HepG2 (cell line): ENCODE results near the gene CRK. TPM values are rescaled to one million over a fixed set of nuclear protein-coding genes. Genes with fewer than 3 reads are reported as not detected.

ENCODE experiments used
- CEBPG ChIP-seq: IDR thresholded peaks from 2 replicates; pipeline ENCODE4 v1.6.1; 2016
- MEIS1 ChIP-seq: sonication (generic); formaldehyde crosslinking; IDR thresholded peaks from 2 replicates; pipeline ENCODE4 v1.9.0; 2021; ENCODE audit warnings: mild to moderate bottlenecking, missing genetic modification reagents, moderate library complexity, borderline replicate concordance
- MXI1 ChIP-seq: IDR thresholded peaks from 3 replicates; pipeline ENCODE4 v1.6.1; 2012; ENCODE audit warnings: low read depth, low read length, inconsistent platforms, borderline replicate concordance
- PRMT3 ChIP-seq: sonication (generic); formaldehyde crosslinking; IDR thresholded peaks from 2 replicates; pipeline ENCODE4 v1.8.1; 2022; ENCODE audit warnings: low read depth, mild to moderate bottlenecking, moderate library complexity, missing genetic modification reagents, borderline replicate concordance
- ZNF350 ChIP-seq: sonication (generic); formaldehyde crosslinking; IDR thresholded peaks from 2 replicates; pipeline ENCODE4 v1.4.0; 2020; ENCODE audit warnings: mild to moderate bottlenecking, low read depth, missing genetic modification reagents, borderline replicate concordance
- ZNF367 ChIP-seq: sonication (generic); formaldehyde crosslinking; IDR thresholded peaks from 2 replicates; pipeline ENCODE4 v1.4.0; 2020; ENCODE audit warnings: missing genetic modification reagents, borderline replicate concordance
- ZNF530 ChIP-seq: sonication (generic); formaldehyde crosslinking; IDR thresholded peaks from 2 replicates; pipeline ENCODE4 v1.5.0; 2020; ENCODE audit warnings: low read depth, mild to moderate bottlenecking, missing genetic modification reagents
- ZNF605 ChIP-seq: sonication (generic); formaldehyde crosslinking; IDR thresholded peaks from 2 replicates; pipeline ENCODE4 v1.8.0; 2022; ENCODE audit warnings: mild to moderate bottlenecking, missing genetic modification reagents
- ZNF83 ChIP-seq: sonication (generic); formaldehyde crosslinking; IDR thresholded peaks from 2 replicates; pipeline ENCODE4 v1.4.0; 2020; ENCODE audit warnings: missing genetic modification reagents, mild to moderate bottlenecking, borderline replicate concordance
- polyA plus RNA-seq, 8 experiments: library from polyadenylated mRNA; depleted of rRNA in 3 of 8; stranded (reverse) in 7 of 8; unstranded in 1 of 8; fragments of >200 nt; fragmentation: Illumina TruSeq in 4 of 8; extraction: Trizol in 4 of 8; gene quantifications; 2 replicates each; pipeline versions ENCODE4 v1.2.1 to v1.2.3, GENCODE V29; 2011 to 2016; ENCODE audit warnings: low read depth in 4 of 8, missing spikeins in 1 of 8, mixed read lengths in 1 of 8; ENCODE audit not compliant: insufficient read depth in 1 of 8
- total RNA-seq, 5 experiments: library from RNA; depleted of rRNA; stranded (reverse); fragments of >200 nt; fragmentation: Illumina TruSeq; extraction: Trizol; gene quantifications; 2 replicates each; pipeline ENCODE4 v1.2.3, GENCODE V29; 2016; ENCODE audit warnings: low read depth in 1 of 5
- TF ChIP-seq, protein P1 (sequence below): sonication (generic); formaldehyde crosslinking; IDR thresholded peaks from 2 replicates; pipeline ENCODE4 v1.4.0; 2020; ENCODE audit warnings: missing genetic modification reagents, mild to moderate bottlenecking, borderline replicate concordance
- TF ChIP-seq, protein P2 (sequence below), 2 experiments: fragments of 450-650 bp in 1 of 2; sonication (generic) in 1 of 2; formaldehyde crosslinking in 1 of 2; IDR thresholded peaks; 2 replicates each; pipeline versions ENCODE4 v1.6.1 to v1.8.0; 2016 to 2022; ENCODE audit warnings: antibody characterized with exemption in 1 of 2, mild to moderate bottlenecking in 1 of 2, missing genetic modification reagents in 1 of 2
- TF ChIP-seq, protein P3 (sequence below): sonication (generic); formaldehyde crosslinking; IDR thresholded peaks from 2 replicates; pipeline ENCODE4 v1.4.0; 2020; ENCODE audit warnings: missing genetic modification reagents

The CRK gene
- total and polyA plus RNA-seq, 2 of the 13 experiments (the other 11 are each of a cell fraction or from before 2014, with no cell fraction given): 47.4 to 54.2 TPM

DNA sequence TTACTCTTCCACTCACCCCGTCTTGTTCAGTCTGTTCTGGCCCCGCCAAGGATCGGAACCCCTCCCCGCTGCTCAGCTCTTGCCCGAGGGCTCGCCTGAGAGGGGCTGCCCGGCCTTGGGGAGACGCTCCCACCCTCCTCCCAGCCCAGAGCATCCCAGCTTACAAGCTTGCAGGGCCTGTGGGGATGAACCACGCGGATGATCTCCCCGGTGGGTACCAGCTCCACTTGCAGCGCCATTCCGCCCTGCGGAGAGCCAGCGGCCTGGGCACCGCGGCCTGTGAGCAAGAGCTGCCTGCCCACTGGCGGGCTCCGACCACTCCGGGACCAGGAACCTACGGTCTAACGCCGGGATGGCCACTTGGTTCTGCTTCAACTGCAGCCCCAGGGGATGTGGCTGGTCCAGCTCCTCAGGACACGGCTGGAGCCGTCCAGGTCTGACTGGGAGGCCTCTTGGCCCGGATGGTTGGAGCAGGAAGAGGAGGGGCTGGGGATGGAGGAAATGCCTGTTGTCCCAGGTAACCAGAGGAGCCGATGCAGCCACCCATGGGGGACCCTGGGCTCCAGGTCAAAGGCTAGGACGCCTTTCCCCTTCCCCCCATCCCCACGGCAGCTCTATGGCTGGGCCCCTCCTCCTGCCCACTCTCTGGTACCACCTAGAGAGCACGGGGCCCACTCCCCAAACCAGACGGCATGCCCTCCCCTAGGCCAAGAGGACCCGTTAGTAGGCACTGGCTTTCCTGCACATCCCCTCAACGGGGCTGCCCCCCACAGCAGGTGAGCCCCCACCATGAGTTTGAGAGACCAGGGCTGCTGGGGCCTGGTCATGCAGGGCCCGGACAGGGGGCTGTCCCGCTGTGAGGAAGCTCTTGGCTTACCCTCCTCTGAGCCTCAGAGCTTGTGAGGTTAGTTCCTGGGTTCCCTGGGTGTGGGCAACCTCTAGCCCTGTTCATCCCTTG, 36.5 kb upstream of the CRK start, which contains the start of gene MYO1C (continued):
- TF ChIP-seq, protein P1, sequence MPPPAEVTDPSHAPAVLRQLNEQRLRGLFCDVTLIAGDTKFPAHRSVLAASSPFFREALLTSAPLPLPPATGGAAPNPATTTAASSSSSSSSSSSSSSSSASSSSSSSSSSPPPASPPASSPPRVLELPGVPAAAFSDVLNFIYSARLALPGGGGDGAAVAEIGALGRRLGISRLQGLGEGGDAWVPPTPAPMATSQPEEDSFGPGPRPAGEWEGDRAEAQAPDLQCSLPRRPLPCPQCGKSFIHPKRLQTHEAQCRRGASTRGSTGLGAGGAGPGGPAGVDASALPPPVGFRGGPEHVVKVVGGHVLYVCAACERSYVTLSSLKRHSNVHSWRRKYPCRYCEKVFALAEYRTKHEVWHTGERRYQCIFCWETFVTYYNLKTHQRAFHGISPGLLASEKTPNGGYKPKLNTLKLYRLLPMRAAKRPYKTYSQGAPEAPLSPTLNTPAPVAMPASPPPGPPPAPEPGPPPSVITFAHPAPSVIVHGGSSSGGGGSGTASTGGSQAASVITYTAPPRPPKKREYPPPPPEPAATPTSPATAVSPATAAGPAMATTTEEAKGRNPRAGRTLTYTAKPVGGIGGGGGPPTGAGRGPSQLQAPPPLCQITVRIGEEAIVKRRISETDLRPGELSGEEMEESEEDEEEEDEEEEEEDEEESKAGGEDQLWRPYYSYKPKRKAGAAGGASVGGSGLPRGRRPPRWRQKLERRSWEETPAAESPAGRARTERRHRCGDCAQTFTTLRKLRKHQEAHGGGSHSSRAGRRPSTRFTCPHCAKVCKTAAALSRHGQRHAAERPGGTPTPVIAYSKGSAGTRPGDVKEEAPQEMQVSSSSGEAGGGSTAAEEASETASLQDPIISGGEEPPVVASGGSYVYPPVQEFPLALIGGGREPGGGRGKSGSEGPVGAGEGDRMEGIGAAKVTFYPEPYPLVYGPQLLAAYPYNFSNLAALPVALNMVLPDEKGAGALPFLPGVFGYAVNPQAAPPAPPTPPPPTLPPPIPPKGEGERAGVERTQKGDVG (CRISPR knock-in tag): 0 out of 2 replicates have a peak, but pooled peaks have one; percentile 29
- TF ChIP-seq ZNF605 (CRISPR knock-in tag) (peak; percentile 80; the same call in 1 of the 2 replicates), ZNF83 (CRISPR knock-in tag) (no peak), ZNF350 (0 out of 2 replicates have a peak, but pooled peaks have one; percentile 19), ZNF367 (no peak), MEIS1 (peak; percentile 44; the same call in 1 of the 2 replicates), MXI1 (no peak), CEBPG (no peak), ZNF530 (CRISPR knock-in tag) (no peak), PRMT3 (CRISPR knock-in tag) (no peak)
- TF ChIP-seq, protein P2, sequence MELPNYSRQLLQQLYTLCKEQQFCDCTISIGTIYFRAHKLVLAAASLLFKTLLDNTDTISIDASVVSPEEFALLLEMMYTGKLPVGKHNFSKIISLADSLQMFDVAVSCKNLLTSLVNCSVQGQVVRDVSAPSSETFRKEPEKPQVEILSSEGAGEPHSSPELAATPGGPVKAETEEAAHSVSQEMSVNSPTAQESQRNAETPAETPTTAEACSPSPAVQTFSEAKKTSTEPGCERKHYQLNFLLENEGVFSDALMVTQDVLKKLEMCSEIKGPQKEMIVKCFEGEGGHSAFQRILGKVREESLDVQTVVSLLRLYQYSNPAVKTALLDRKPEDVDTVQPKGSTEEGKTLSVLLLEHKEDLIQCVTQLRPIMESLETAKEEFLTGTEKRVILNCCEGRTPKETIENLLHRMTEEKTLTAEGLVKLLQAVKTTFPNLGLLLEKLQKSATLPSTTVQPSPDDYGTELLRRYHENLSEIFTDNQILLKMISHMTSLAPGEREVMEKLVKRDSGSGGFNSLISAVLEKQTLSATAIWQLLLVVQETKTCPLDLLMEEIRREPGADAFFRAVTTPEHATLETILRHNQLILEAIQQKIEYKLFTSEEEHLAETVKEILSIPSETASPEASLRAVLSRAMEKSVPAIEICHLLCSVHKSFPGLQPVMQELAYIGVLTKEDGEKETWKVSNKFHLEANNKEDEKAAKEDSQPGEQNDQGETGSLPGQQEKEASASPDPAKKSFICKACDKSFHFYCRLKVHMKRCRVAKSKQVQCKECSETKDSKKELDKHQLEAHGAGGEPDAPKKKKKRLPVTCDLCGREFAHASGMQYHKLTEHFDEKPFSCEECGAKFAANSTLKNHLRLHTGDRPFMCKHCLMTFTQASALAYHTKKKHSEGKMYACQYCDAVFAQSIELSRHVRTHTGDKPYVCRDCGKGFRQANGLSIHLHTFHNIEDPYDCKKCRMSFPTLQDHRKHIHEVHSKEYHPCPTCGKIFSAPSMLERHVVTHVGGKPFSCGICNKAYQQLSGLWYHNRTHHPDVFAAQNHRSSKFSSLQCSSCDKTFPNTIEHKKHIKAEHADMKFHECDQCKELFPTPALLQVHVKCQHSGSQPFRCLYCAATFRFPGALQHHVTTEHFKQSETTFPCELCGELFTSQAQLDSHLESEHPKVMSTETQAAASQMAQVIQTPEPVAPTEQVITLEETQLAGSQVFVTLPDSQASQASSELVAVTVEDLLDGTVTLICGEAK (IDR thresholded peaks at IDR 0.05): no peak
- TF ChIP-seq, protein P2 (CRISPR knock-in tag; IDR thresholded peaks at IDR 0.05): no peak
- TF ChIP-seq, protein P3, sequence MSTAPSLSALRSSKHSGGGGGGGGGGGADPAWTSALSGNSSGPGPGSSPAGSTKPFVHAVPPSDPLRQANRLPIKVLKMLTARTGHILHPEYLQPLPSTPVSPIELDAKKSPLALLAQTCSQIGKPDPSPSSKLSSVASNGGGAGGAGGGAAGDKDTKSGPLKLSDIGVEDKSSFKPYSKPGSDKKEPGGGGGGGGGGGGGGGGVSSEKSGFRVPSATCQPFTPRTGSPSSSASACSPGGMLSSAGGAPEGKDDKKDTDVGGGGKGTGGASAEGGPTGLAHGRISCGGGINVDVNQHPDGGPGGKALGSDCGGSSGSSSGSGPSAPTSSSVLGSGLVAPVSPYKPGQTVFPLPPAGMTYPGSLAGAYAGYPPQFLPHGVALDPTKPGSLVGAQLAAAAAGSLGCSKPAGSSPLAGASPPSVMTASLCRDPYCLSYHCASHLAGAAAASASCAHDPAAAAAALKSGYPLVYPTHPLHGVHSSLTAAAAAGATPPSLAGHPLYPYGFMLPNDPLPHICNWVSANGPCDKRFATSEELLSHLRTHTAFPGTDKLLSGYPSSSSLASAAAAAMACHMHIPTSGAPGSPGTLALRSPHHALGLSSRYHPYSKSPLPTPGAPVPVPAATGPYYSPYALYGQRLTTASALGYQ (CRISPR knock-in tag): no peak
